Measurements from ENCODE around the gene HEPN1. TPM values are rescaled to one million over a fixed set of nuclear protein-coding genes. Genes with fewer than 3 reads are reported as not detected.

The HEPN1 gene
- total and polyA plus RNA-seq, 8 donors: 0.11 TPM; not detected in 7

GRCh38 chr11:124878759-124879492 lies 40.1 kb upstream of the HEPN1 start:
- FAIRE-seq: no peak
- H3K27me3 ChIP-seq: no peaks in the 10 kb centered on the region
- DNase-seq: no peak
- TF ChIP-seq, protein P1, sequence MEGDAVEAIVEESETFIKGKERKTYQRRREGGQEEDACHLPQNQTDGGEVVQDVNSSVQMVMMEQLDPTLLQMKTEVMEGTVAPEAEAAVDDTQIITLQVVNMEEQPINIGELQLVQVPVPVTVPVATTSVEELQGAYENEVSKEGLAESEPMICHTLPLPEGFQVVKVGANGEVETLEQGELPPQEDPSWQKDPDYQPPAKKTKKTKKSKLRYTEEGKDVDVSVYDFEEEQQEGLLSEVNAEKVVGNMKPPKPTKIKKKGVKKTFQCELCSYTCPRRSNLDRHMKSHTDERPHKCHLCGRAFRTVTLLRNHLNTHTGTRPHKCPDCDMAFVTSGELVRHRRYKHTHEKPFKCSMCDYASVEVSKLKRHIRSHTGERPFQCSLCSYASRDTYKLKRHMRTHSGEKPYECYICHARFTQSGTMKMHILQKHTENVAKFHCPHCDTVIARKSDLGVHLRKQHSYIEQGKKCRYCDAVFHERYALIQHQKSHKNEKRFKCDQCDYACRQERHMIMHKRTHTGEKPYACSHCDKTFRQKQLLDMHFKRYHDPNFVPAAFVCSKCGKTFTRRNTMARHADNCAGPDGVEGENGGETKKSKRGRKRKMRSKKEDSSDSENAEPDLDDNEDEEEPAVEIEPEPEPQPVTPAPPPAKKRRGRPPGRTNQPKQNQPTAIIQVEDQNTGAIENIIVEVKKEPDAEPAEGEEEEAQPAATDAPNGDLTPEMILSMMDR (IDR thresholded peaks at IDR 0.05): no peak
- H3K4me3 ChIP-seq: no peak overlapping the region
- peaks cover 0 to 5% (median 0%) of the 10 kb centered on the region in 3 donors for H3K4me1 ChIP-seq
- WGBS, 2 donors: 82 to 88% methylated on average over 11 of the region's 11 CpGs
- intact Hi-C loops (cut with DNase I): no loop called here
- H3K27ac ChIP-seq: no peak overlapping the region
- ATAC-seq: no peak
- H3K36me3 ChIP-seq: no peaks in the 10 kb centered on the region
- no peaks in the 10 kb centered on the region for H3K9me3 ChIP-seq

GRCh38 chr11:124879493-124880289 lies 39.4 kb upstream of the HEPN1 start:
- ATAC-seq (no peak), FAIRE-seq (no peak), DNase-seq (peak in 1 of 6 donors; percentile 69)
- intact Hi-C loops (cut with DNase I): no loop called here
- WGBS, 2 donors: 82 to 86% methylated on average over 13 to 16 of the region's 16 CpGs
- H3K4me1 ChIP-seq: peaks cover 0 to 5% (median 0%) of the 10 kb centered on the region in 3 donors
- H3K27ac ChIP-seq: no peak overlapping the region
- no peaks in the 10 kb centered on the region for H3K36me3 ChIP-seq
- H3K9me3 ChIP-seq: no peaks in the 10 kb centered on the region
- no peaks in the 10 kb centered on the region for H3K27me3 ChIP-seq
- TF ChIP-seq, protein P1 (IDR thresholded peaks at IDR 0.05): no peak
- no peak overlapping the region for H3K4me3 ChIP-seq

GRCh38 chr11:124880290-124880611 lies 38.8 kb upstream of the HEPN1 start:
- DNase-seq: no peak
- TF ChIP-seq, protein P1 (IDR thresholded peaks at IDR 0.05): no peak

DNA sequence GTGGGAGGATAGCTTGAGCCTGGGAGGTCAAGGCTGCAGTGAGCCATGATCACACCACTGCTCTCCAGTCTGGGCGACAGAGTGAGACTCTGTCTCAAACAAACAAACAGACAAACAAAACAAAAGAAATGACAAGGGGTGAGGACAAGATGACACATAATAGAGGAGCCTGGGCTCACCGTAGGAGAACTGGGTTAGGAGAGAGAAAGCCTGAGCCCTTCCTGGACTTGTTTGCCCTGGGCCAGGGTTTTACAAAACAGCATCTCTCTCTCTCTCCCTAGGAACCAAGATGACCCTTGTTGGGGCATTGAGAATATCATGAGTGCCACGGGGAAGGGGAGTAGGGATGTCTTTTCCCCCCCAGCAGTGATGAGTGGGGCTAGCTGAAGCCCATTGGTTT lies 38.1 kb upstream of the HEPN1 start:
- no peaks in the 10 kb centered on the region for H3K9me3 ChIP-seq
- H3K27me3 ChIP-seq: no peaks in the 10 kb centered on the region
- no peak overlapping the region for H3K27ac ChIP-seq
- intact Hi-C loops (cut with DNase I): no loop called here
- 60 to 71% methylated on average over 3 of the region's 3 CpGs for WGBS, 2 donors
- ATAC-seq (no peak), FAIRE-seq (no peak), DNase-seq (no peak)
- H3K4me1 ChIP-seq: peaks cover 0 to under 1% (median 0%) of the 10 kb centered on the region in 3 donors
- no peaks in the 10 kb centered on the region for H3K36me3 ChIP-seq
- TF ChIP-seq, protein P1 (IDR thresholded peaks at IDR 0.05): no peak
- no peak overlapping the region for H3K4me3 ChIP-seq

More at GRCh38 chr11:124880290-124880611, 38.8 kb upstream of the HEPN1 start:
- no peak overlapping the region for H3K4me3 ChIP-seq
- no peaks in the 10 kb centered on the region for H3K9me3 ChIP-seq
- intact Hi-C loops (cut with DNase I): no loop called here
- peaks cover 0 to 5% (median 0%) of the 10 kb centered on the region in 3 donors for H3K4me1 ChIP-seq
- H3K36me3 ChIP-seq: no peaks in the 10 kb centered on the region
- H3K27ac ChIP-seq: no peak overlapping the region
- WGBS, 2 donors: 65 to 71% methylated on average over 10 of the region's 10 CpGs
- no peak for FAIRE-seq
- ATAC-seq: no peak
- no peaks in the 10 kb centered on the region for H3K27me3 ChIP-seq

All from pancreas (tissue), 10 donors.